Lower leg skin (tissue), 3 donors: ENCODE data around the gene DPEP1.

Source experiments
- CTCF ChIP-seq, 3 donors: fragments of 450-650 bp; IDR thresholded peaks; one replicate each; pipeline ENCODE4 v1.5.1; 2016; ENCODE audit warnings: antibody characterized with exemption in 3 of 3, mild to moderate bottlenecking in 3 of 3, moderate library complexity in 2 of 3
- POLR2A ChIP-seq, 2 donors: fragments of 450-650 bp; IDR thresholded peaks; one replicate each; pipeline ENCODE4 v1.6.1; 2016 to 2017; ENCODE audit warnings: antibody characterized with exemption in 2 of 2, mild to moderate bottlenecking in 1 of 2, moderate library complexity in 1 of 2

GRCh38 chr16:89599902-89600301, 13.5 kb upstream of the DPEP1 start:
- no peak for TF ChIP-seq CTCF (IDR thresholded peaks at IDR 0.05)
- TF ChIP-seq POLR2A (IDR thresholded peaks at IDR 0.05) = no peak
